Measurements from ENCODE around the gene RAB27B.

Gene RAB27B

GRCh38 chr18:54873884-54874255, 45.6 kb downstream of the RAB27B start (continued):
- no peak for TF ChIP-seq RARB (CRISPR knock-in tag; IDR thresholded peaks at IDR 0.05)

GRCh38 chr18:54875063-54875462, 46.8 kb downstream of the RAB27B start:
- TF ChIP-seq SNAI2 (CRISPR knock-in tag; IDR thresholded peaks at IDR 0.05) (no peak), ESRRG (CRISPR knock-in tag; IDR thresholded peaks at IDR 0.05) (no peak), CREB5 (CRISPR knock-in tag; IDR thresholded peaks at IDR 0.05; ENCODE audit: low read depth) (no peak), ZNF70 (CRISPR knock-in tag; IDR thresholded peaks at IDR 0.05) (no peak), CSRNP3 (CRISPR knock-in tag; IDR thresholded peaks at IDR 0.05) (no peak), TSHZ2 (CRISPR knock-in tag; IDR thresholded peaks at IDR 0.05) (no peak)
- no peak for ATAC-seq

- TF ChIP-seq TSHZ2 (CRISPR knock-in tag; IDR thresholded peaks at IDR 0.05) (no peak), PPARA (CRISPR knock-in tag; IDR thresholded peaks at IDR 0.05; ENCODE audit: borderline replicate concordance) (no peak), ZC3H10 (CRISPR knock-in tag; IDR thresholded peaks at IDR 0.05) (no peak)
- ATAC-seq = no peak
These were observed 48.8 kb downstream of the RAB27B start for GRCh38 chr18:54877076-54877475.

- ATAC-seq = no peak
- TF ChIP-seq PATZ1 (CRISPR knock-in tag; IDR thresholded peaks at IDR 0.05; ENCODE audit: borderline replicate concordance) (no peak), TSHZ2 (CRISPR knock-in tag; IDR thresholded peaks at IDR 0.05) (no peak), ARNTL (CRISPR knock-in tag; IDR thresholded peaks at IDR 0.05; ENCODE audit: borderline replicate concordance, low read depth) (no peak), ZNF565 (CRISPR knock-in tag; conservative IDR thresholded peaks at IDR 0.05; ENCODE audit: low read depth) (no peak), RARB (CRISPR knock-in tag; IDR thresholded peaks at IDR 0.05) (no peak), ZFP3 (CRISPR knock-in tag; IDR thresholded peaks at IDR 0.05) (no peak), ESRRG (CRISPR knock-in tag; IDR thresholded peaks at IDR 0.05) (no peak), SNAI2 (CRISPR knock-in tag; IDR thresholded peaks at IDR 0.05) (no peak), GLIS3 (CRISPR knock-in tag; IDR thresholded peaks at IDR 0.05) (no peak), ZNF8 (CRISPR knock-in tag; IDR thresholded peaks at IDR 0.05) (no peak), ZC3H10 (CRISPR knock-in tag; IDR thresholded peaks at IDR 0.05) (no peak), TCF4 (CRISPR knock-in tag; IDR thresholded peaks at IDR 0.05; ENCODE audit: borderline replicate concordance) (no peak), ISL1 (CRISPR knock-in tag; IDR thresholded peaks at IDR 0.05) (no peak), ZNF70 (CRISPR knock-in tag; IDR thresholded peaks at IDR 0.05) (no peak), OSR1 (CRISPR knock-in tag; IDR thresholded peaks at IDR 0.05) (no peak), POU6F1 (CRISPR knock-in tag; IDR thresholded peaks at IDR 0.05; ENCODE audit: borderline replicate concordance, low read depth) (no peak), CSRNP3 (CRISPR knock-in tag; IDR thresholded peaks at IDR 0.05) (no peak)
These were observed 49.9 kb downstream of the RAB27B start for GRCh38 chr18:54878159-54878622.

Measured in SK-N-SH treated with all-trans-retinoic acid at 6 μM for 48 hours (cell line).